ENCODE results near the gene MPC1. TPM values are rescaled to one million over a fixed set of nuclear protein-coding genes. Genes with fewer than 3 reads are reported as not detected.

Gene MPC1
- total RNA-seq, 1 donor from 2014 or later, result 14.3 TPM

DNA sequence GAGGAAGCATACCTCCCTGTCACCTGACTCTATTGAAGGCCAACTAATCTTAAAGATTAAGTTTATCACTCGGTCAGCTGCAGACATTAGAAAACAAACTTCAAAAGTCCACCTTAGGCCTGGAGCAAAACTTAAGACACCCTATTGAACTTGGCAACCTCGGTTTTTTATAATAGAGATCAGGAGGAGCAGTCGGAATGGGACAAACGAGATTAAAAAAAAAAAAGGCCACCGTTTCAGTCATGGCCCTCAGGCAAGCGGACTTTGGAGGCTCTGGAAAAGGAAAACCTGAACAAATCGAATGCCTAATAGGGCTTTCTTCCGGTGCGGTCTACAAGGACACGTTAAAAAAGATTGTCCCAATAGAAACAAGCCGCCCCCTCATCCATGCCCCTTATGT lies 67.3 kb downstream of the MPC1 start:
- no peak for DNase-seq (ENCODE audit: low spot score in 2 of 2, unreplicated experiment in 2 of 2)
- Mint-ChIP-seq H3K27ac (no peak overlapping the region), H3K4me3 (no peak overlapping the region), H3K27me3 (ENCODE audit: low read depth) (peaks cover 15% of the 10 kb centered on the region), H3K36me3 (no peaks in the 10 kb centered on the region), H3K4me1 (no peaks in the 10 kb centered on the region), H3K9me3 (no peaks in the 10 kb centered on the region)
- TF ChIP-seq, protein P1, sequence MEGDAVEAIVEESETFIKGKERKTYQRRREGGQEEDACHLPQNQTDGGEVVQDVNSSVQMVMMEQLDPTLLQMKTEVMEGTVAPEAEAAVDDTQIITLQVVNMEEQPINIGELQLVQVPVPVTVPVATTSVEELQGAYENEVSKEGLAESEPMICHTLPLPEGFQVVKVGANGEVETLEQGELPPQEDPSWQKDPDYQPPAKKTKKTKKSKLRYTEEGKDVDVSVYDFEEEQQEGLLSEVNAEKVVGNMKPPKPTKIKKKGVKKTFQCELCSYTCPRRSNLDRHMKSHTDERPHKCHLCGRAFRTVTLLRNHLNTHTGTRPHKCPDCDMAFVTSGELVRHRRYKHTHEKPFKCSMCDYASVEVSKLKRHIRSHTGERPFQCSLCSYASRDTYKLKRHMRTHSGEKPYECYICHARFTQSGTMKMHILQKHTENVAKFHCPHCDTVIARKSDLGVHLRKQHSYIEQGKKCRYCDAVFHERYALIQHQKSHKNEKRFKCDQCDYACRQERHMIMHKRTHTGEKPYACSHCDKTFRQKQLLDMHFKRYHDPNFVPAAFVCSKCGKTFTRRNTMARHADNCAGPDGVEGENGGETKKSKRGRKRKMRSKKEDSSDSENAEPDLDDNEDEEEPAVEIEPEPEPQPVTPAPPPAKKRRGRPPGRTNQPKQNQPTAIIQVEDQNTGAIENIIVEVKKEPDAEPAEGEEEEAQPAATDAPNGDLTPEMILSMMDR (IDR thresholded peaks at IDR 0.05; ENCODE audit: unreplicated experiment), result no peak

Other genes starting within 250 kb of the MPC1 start
- not detected in 3 replicates for gene TBXT, start 215.1 kb downstream of the MPC1 start, total RNA-seq
- gene PRR18, start 74.5 kb downstream of the MPC1 start, total RNA-seq, result 0.20 to 0.38 TPM (median 0.31 TPM) in 3 replicates
- 26.0 to 26.8 TPM (median 26.6 TPM) in 3 replicates for gene SFT2D1, start 40.4 kb downstream of the MPC1 start, total RNA-seq
- gene RAMACL, start 203.7 kb upstream of the MPC1 start, total RNA-seq, result 0.69 to 1.00 TPM (median 0.79 TPM) in 3 replicates
- gene RPS6KA2, start 244.3 kb upstream of the MPC1 start, total RNA-seq, result 12.0 to 18.4 TPM (median 12.3 TPM) in 3 replicates